ENCODE data around the gene STK11.

The STK11 gene

GRCh38 chr19:1275260-1275975, 69.8 kb downstream of the STK11 start, which contains the start of gene FAM174C:
TSS of gene FAM174C (plus strand) at chr19:1275530. CDS start at chr19:1275550, 20 bp downstream.
- peak; percentile 99 for DNase-seq

- DNase-seq: no peak
Observed at GRCh38 chr19:1275976-1276627, 70.5 kb downstream of the STK11 start.

GRCh38 chr19:1276628-1277022, 71.0 kb downstream of the STK11 start:
- DNase-seq: peak; percentile 76

GRCh38 chr19:1277061-1277460, 71.5 kb downstream of the STK11 start:
- no peak for DNase-seq
